Globus pallidus (tissue), 1 donor: ENCODE data around the gene RTTN.

ENCODE experiments used
- DNase-seq: peaks from one replicate; pipeline ENCODE4 v3.0.0-alpha.2; 2015; ENCODE audit warnings: low spot score

RTTN gene

DNA sequence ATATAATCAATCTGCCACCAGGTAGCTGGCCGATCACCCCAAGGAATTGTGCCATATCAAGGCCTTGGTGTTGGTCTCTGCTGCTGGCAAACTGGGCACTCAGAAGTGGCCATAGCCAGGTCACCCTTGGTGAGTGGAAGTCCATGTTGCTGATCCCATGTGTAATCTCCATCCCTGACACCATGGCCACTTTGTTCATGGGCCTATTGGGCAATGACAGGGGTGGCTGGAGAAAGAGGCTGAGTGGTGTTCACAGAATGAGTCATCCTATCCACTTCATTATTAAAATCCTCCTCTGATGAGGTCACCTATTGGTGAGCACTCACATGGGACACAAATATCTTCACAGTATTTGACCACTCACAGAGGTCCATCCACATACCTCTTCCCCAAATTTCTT, 231.1 kb downstream of the RTTN start:
- no peak for DNase-seq

DNA sequence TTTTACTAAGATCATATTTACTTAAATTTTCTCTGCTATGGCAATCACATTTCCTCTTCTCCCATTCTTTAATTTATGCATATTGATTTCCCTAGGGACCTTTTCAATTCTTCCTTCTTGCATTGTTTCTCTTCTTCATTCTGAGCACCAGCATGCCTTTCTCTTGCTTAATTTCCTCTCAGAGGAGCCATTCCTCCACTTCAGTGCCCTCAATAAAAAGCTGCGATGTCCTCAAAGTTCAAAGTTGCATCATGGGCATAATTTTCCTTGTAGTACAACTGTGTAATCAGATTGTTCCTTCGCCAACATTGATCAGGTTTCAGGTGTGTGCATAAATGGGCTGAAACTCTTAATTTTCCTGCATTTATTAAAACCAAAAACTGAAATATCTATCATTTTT, 236.0 kb downstream of the RTTN start:
- DNase-seq: no peak

DNA sequence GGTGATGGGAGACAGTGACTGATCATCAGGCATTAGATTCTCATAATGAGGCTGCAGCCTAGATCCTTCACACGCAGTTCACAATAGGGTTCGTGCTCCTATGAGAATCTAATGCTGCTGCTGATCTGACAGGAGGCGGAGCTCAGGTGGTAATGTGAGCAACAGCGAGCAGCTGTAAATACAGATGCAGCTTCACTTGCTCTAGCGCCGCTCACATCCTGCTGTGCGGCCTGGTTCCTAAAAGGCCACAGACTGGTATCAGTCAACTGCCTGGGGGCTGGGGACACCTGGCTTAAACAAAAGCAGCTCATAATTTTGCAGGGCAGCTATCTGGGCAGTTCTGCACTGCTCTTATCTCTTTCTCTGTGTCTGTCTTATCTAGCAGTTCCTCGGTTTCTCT, 237.4 kb downstream of the RTTN start:
- DNase-seq: no peak

DNA sequence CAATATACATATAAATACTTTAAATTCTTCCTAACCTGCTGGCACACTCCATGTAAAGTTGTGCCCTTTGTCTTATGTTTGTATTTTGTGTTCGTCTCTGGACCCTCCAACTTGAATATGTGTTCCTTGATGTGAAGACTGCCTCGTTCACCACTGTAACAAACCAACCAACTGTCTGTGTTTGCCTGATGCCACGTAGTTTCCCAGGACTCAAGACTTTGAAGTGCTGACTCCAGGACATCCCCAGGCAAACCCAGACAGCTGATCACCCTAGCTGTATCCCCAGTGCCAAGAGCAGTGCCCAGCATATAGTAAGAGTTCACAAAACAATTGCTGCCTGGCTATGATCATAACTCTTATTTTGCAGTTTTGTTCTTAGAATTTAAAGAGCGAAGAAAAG, 242.3 kb downstream of the RTTN start:
- no peak for DNase-seq

DNA sequence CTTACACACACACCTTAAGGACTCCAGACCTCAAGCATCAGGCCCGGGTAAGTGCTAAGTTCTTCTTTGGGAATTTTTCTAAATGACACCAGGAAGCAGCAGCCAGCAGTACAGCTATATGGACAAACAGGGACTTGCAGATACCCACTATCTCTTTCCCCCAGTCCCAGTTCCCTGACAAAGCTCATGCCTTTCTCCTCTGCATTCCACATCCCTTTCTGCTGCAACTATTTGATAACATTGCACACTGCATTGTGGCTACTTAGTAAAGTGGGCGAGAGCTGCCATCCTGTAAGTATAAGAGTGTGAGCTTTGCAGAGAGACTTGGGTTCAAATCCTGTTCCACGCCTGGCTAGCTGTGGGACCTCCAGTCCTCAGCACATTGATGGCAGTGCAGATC, 243.8 kb downstream of the RTTN start:
- no peak for DNase-seq

DNA sequence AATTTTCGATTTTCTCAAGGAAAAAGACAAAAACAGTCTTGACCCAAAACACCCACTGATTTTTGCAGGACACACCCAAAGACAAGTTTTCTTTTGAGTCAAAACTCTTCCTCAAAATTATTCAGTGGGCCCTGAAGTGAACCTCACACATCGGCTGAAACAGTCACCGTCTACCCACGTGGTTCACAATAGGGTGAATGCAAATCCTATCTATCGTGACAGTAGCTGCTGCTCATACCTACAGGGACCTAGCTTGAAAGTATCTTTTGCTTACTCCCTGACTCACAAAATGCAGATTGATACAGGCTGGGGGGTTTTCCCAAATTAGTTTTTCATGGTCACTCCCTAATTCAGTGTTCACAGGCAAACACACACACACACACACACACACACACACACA, 247.1 kb downstream of the RTTN start:
- DNase-seq: no peak

DNA sequence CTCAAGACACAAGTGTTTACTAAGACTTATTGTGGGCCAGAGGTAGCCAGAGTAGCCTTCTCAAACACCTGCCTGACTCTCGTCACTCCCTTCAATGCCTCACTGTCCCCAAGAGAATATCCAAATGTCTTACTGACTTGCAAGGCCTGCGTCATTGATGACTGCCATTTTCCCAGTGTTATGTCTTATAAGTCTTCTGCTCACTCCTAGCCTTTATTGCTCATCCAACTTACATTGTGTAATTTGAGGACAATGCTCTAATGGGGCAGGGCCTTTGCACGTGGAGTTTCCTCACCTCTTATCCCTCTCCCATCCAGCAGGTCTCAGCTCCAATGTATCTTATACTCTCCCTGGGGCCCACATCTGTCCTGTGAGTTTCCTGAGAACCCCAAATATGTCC, 247.7 kb downstream of the RTTN start:
- no peak for DNase-seq

DNA sequence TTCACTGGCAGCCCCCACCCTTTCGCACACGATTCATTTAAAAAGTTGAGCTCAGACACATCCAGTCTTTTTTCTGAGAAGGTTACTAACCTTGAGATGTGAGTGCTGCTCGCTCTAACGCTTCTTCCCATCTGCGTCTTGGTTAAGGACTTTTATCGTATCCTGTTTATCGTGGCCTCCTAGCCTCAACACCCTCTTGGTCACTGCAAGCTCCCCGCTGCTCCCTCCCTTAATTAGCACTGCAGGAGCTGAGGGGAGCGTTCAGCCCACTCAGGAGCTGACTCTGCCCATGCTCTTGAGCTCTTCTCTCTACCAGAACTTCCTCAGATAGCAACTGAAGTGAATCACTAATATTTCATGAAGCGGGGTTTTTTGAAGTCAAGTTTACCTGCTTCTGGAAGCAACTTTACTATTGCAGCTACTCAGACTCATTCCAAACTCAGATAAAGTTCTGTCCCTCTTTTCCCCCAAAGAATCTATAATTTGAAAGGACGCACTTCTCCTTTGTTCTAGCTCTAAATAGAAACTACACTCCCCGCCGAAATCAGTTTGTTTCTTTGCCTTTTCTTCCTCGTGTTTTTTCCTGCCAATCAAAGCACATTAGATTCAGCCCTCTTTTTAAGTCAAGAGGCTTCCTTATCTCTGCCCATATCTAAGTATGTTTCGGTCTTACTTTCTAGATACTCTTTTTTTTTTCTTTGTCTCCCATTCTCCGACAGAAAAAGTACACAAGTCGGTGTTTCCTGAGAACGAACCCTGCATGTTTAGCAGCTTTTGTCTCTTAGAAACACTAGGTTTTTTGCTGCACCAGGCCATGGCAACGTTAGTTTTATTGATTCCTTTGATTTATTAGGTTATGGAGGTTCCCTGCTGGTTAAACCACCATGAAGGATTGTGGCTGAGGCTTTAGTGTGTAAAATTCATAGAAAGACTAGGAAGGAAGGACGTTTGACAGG, 248.5 kb downstream of the RTTN start:
- peak; percentile 15 for DNase-seq

DNA sequence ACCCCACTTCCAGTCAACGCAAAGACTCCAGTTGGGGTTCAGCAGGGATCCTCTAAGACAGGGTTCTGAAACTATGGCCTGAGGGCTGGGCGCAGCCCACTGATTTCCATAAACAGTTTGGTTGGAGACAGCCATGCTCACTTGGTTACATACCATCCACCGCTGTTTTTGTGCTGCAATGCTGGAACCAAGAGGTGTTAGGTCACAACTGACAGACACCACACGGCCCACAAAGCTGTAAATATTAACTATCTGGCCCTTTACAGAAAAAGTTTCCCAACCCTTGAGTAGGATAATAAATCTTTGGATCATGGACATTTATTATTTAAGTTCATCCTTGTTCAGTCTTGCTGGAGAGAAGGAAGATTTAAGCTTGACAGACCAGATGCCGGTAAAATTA, 249.4 kb downstream of the RTTN start:
- no peak for DNase-seq

DNA sequence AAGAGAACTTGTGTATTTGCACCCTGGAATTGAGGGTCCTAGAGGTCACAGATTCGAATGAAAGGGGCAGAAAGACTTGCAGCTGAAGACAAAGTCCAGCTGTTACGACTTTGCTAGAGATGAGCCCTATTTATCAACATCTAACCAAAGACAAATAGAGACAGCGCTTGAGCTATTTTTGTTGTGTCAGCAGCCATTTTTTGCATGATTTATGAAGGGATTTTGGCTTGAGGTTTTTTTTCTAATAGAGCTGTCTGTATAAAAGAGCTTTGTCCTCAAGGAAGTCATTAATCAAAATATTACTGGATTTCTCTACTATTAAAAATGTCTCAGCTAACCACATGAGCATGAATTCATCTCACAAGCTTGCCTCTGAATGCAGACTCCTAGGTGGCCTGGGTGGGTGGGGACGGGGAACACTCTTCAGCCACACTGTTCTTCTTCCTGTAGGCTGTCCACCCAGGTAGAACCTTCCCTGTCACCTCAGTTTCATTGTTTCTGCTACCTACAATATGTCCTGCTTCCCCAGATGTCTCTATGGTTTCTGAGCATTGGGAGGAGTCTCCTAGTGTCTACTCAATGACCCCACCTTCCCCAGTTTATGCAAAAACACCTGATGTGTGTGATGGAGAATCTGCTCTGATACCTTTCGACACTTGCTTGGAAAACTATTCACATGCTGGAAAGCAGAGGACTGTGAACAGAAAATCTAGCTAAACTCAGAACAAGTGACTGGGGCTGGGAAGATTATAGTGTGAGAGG, 250.6 kb downstream of the RTTN start:
- no peak for DNase-seq

DNA sequence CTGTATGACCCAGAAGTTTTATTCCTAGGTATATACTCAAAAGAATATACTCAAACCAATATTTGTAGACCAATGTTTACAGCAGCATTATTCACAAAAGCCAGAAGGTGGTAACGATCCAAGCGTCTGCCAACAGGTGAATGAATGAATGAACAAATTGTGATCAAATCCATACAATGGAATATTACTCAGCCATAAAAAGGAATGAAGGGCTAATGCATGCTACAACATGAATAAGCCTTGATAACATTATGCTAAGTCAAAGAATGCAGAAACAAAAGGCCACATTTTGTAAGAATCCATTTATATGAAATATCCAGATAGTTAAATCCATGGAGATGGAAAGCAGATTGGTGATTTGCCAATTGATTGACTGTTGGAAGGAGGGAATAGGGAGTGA, 252.3 kb downstream of the RTTN start:
- no peak for DNase-seq
